ENCODE results near the gene DAZL. TPM values are rescaled to one million over a fixed set of nuclear protein-coding genes. Genes with fewer than 3 reads are reported as not detected.

DAZL gene
- total RNA-seq, 4 donors from 2014 or later: not detected

GRCh38 chr3:16606398-16606797, 1.2 kb upstream of the DAZL start:
- DNase-seq (ENCODE audit: low spot score): no peak
- no peak for TF ChIP-seq CTCF (IDR thresholded peaks at IDR 0.05)
- no peak for ATAC-seq (ENCODE audit: low FRiP score)

- TF ChIP-seq CTCF (IDR thresholded peaks at IDR 0.05): no peak
- ATAC-seq (ENCODE audit: low FRiP score): no peak
- no peak for DNase-seq (ENCODE audit: low spot score)
Measured at GRCh38 chr3:16605966-16606365, 743 bp upstream of the DAZL start.

GRCh38 chr3:16604433-16604832, 790 bp downstream of the DAZL start:
- no peak for TF ChIP-seq CTCF (IDR thresholded peaks at IDR 0.05)
- DNase-seq (ENCODE audit: low spot score) (no peak), ATAC-seq (ENCODE audit: low FRiP score) (no peak)

GRCh38 chr3:16601537-16602005, 3.7 kb downstream of the DAZL start:
- no peak for TF ChIP-seq CTCF (IDR thresholded peaks at IDR 0.05)

GRCh38 chr3:16600780-16601536, 4.3 kb downstream of the DAZL start:
- ATAC-seq (ENCODE audit: low FRiP score) (no peak), DNase-seq (ENCODE audit: low spot score) (peak; percentile 94)
- peak in 1 of 3 donors; percentile 24 for TF ChIP-seq CTCF (IDR thresholded peaks at IDR 0.05)

More at GRCh38 chr3:16601537-16602005, 3.7 kb downstream of the DAZL start:
- no peak for ATAC-seq (ENCODE audit: low FRiP score)
- DNase-seq (ENCODE audit: low spot score): no peak

GRCh38 chr3:16599694-16600093, 5.5 kb downstream of the DAZL start:
- no peak for TF ChIP-seq CTCF (IDR thresholded peaks at IDR 0.05)
- ATAC-seq (ENCODE audit: low FRiP score): no peak
- DNase-seq (ENCODE audit: low spot score): no peak
